ENCODE measurements around the gene ANKRD28.

ANKRD28 gene

GRCh38 chr3:15831927-15832326, 34.1 kb upstream of the ANKRD28 start:
- DNase-seq (ENCODE audit: low spot score) = no peak
- TF ChIP-seq, protein P1, sequence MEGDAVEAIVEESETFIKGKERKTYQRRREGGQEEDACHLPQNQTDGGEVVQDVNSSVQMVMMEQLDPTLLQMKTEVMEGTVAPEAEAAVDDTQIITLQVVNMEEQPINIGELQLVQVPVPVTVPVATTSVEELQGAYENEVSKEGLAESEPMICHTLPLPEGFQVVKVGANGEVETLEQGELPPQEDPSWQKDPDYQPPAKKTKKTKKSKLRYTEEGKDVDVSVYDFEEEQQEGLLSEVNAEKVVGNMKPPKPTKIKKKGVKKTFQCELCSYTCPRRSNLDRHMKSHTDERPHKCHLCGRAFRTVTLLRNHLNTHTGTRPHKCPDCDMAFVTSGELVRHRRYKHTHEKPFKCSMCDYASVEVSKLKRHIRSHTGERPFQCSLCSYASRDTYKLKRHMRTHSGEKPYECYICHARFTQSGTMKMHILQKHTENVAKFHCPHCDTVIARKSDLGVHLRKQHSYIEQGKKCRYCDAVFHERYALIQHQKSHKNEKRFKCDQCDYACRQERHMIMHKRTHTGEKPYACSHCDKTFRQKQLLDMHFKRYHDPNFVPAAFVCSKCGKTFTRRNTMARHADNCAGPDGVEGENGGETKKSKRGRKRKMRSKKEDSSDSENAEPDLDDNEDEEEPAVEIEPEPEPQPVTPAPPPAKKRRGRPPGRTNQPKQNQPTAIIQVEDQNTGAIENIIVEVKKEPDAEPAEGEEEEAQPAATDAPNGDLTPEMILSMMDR (IDR thresholded peaks at IDR 0.05; ENCODE audit: extremely low read depth, missing control alignments) = no peak

GRCh38 chr3:15825016-15825415, 27.2 kb upstream of the ANKRD28 start:
- TF ChIP-seq, protein P1 (IDR thresholded peaks at IDR 0.05; ENCODE audit: extremely low read depth, missing control alignments) = no peak
- no peak for DNase-seq (ENCODE audit: low spot score)

GRCh38 chr3:15823092-15823491, 25.3 kb upstream of the ANKRD28 start:
- TF ChIP-seq, protein P1 (IDR thresholded peaks at IDR 0.05; ENCODE audit: extremely low read depth, missing control alignments) = no peak

GRCh38 chr3:15822281-15822680, 24.5 kb upstream of the ANKRD28 start:
- DNase-seq (ENCODE audit: low spot score) = no peak
- TF ChIP-seq, protein P1 (IDR thresholded peaks at IDR 0.05; ENCODE audit: extremely low read depth, missing control alignments) = no peak

More at GRCh38 chr3:15823092-15823491, 25.3 kb upstream of the ANKRD28 start:
- no peak for DNase-seq (ENCODE audit: low spot score)

DNA sequence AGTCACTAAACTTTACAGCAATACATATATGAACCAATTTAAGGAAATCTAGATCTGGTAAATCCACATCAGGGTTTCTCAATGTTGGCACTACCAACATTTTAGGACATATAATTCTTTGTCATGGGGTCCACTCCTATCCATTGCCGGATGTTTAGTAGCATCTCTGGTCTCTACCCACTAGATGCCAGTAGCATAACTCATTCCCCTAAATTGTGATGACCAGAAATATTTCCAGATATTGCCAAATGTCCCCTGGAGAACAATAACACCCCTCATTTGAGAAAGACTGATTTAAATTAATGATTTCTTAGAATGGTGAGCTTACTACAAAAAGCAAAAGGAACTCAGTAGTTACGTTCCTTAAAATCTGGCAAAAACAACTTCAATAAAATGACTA, 23.1 kb upstream of the ANKRD28 start:
- TF ChIP-seq, protein P1 (IDR thresholded peaks at IDR 0.05; ENCODE audit: extremely low read depth, missing control alignments) = no peak

GRCh38 chr3:15819576-15819975, 21.8 kb upstream of the ANKRD28 start:
- TF ChIP-seq, protein P1 (IDR thresholded peaks at IDR 0.05; ENCODE audit: extremely low read depth, missing control alignments) = no peak
- no peak for DNase-seq (ENCODE audit: low spot score)

More for the DNA sequence above, 23.1 kb upstream of the ANKRD28 start:
- no peak for DNase-seq (ENCODE audit: low spot score)

- DNase-seq (ENCODE audit: low spot score) = no peak
- TF ChIP-seq, protein P1 (IDR thresholded peaks at IDR 0.05; ENCODE audit: extremely low read depth, missing control alignments) = no peak
Measured at GRCh38 chr3:15819043-15819442, 21.3 kb upstream of the ANKRD28 start.
